Astrocyte (in vitro differentiated cells and primary cell): Measurements from ENCODE around the gene BAHCC1. TPM values are rescaled to one million over a fixed set of nuclear protein-coding genes. Genes with fewer than 3 reads are reported as not detected.

Experiments used
- DNase-seq: peaks from one replicate; pipeline ENCODE4 v3.0.0-alpha.2; 2010; ENCODE audit warnings: low read depth
- FAIRE-seq: peaks from 2 replicates; lab custom pipeline; 2011; peaks lifted over from hg19 to GRCh38; lab: Jason Lieb, UNC
- H2AFZ ChIP-seq: 2 replicates; pipeline ENCODE4 v1.6.0; 2012; ENCODE audit warnings: low read depth, low read length, inconsistent platforms
- H3K27ac ChIP-seq: 2 replicates; pipeline ENCODE4 v1.5.1; 2011; ENCODE audit warnings: low read depth, low read length, inconsistent platforms
- H3K27me3 ChIP-seq: 2 replicates; pipeline ENCODE4 v1.6.0; 2011; ENCODE audit warnings: low read length, inconsistent platforms; ENCODE audit not compliant: insufficient read depth
- H3K36me3 ChIP-seq: 2 replicates; pipeline ENCODE4 v1.5.1; 2011; ENCODE audit warnings: low read length, inconsistent platforms; ENCODE audit not compliant: insufficient read depth
- H3K4me1 ChIP-seq: 2 replicates; pipeline ENCODE4 v1.5.1; 2011; ENCODE audit warnings: low read length, inconsistent platforms; ENCODE audit not compliant: insufficient read depth
- H3K4me2 ChIP-seq: 2 replicates; pipeline ENCODE4 v1.6.0; 2012; ENCODE audit warnings: low read length, inconsistent platforms
- H3K4me3 ChIP-seq: 2 replicates; pipeline ENCODE4 v1.5.1; 2011; ENCODE audit warnings: low read depth, mild to moderate bottlenecking, low read length, inconsistent platforms; ENCODE audit not compliant: insufficient read depth
- H3K79me2 ChIP-seq: 2 replicates; pipeline ENCODE4 v1.6.0; 2012; ENCODE audit warnings: mild to moderate bottlenecking, low read length, inconsistent platforms; ENCODE audit not compliant: insufficient read depth
- H3K9ac ChIP-seq: 2 replicates; pipeline ENCODE4 v1.6.0; 2012; ENCODE audit warnings: mild to moderate bottlenecking, low read length, inconsistent platforms
- H3K9me3 ChIP-seq: 2 replicates; pipeline ENCODE4 v1.5.1; 2012; ENCODE audit warnings: low read depth, mild to moderate bottlenecking, low read length, inconsistent platforms; ENCODE audit not compliant: insufficient read depth
- H4K20me1 ChIP-seq: 2 replicates; pipeline ENCODE4 v1.6.0; 2012; ENCODE audit warnings: low read length, inconsistent platforms; ENCODE audit not compliant: insufficient read depth
- H3K27ac Mint-ChIP-seq: one replicate; pipeline ENCODE4 v1.8.0; 2021; ENCODE audit warnings: mild to moderate bottlenecking, mixed read lengths; ENCODE audit not compliant: unreplicated experiment
- H3K27me3 Mint-ChIP-seq: one replicate; pipeline ENCODE4 v1.8.0; 2021; ENCODE audit warnings: low read depth, mixed read lengths; ENCODE audit not compliant: unreplicated experiment
- H3K36me3 Mint-ChIP-seq: one replicate; pipeline ENCODE4 v1.8.0; 2021; ENCODE audit warnings: low read depth, mixed read lengths; ENCODE audit not compliant: unreplicated experiment
- H3K4me1 Mint-ChIP-seq: one replicate; pipeline ENCODE4 v1.8.0; 2021; ENCODE audit warnings: low read depth, mixed read lengths; ENCODE audit not compliant: unreplicated experiment
- H3K4me3 Mint-ChIP-seq: one replicate; pipeline ENCODE4 v1.8.0; 2021; ENCODE audit warnings: mild to moderate bottlenecking, moderate library complexity, mixed read lengths; ENCODE audit not compliant: unreplicated experiment
- H3K9me3 Mint-ChIP-seq: one replicate; pipeline ENCODE4 v1.8.0; 2021; ENCODE audit warnings: mild to moderate bottlenecking, mixed read lengths; ENCODE audit not compliant: unreplicated experiment
- EZH2 ChIP-seq: IDR thresholded peaks from 2 replicates; pipeline ENCODE4 v1.6.1; 2012; ENCODE audit warnings: mild to moderate bottlenecking, low read length, inconsistent platforms; ENCODE audit not compliant: insufficient read depth
- total RNA-seq: library from RNA; stranded (reverse); gene quantifications from 2 replicates; pipeline ENCODE4 v1.2.1, GENCODE V29; 2021
- TF ChIP-seq, protein P1 (sequence below): IDR thresholded peaks from 2 replicates; pipeline ENCODE4 v1.5.1; 2011; ENCODE audit warnings: low read depth, mild to moderate bottlenecking, inconsistent platforms, low read length, moderate library complexity; ENCODE audit not compliant: insufficient read depth

BAHCC1 gene
- total RNA-seq, 1 donor from 2014 or later: 18.5 TPM

DNA sequence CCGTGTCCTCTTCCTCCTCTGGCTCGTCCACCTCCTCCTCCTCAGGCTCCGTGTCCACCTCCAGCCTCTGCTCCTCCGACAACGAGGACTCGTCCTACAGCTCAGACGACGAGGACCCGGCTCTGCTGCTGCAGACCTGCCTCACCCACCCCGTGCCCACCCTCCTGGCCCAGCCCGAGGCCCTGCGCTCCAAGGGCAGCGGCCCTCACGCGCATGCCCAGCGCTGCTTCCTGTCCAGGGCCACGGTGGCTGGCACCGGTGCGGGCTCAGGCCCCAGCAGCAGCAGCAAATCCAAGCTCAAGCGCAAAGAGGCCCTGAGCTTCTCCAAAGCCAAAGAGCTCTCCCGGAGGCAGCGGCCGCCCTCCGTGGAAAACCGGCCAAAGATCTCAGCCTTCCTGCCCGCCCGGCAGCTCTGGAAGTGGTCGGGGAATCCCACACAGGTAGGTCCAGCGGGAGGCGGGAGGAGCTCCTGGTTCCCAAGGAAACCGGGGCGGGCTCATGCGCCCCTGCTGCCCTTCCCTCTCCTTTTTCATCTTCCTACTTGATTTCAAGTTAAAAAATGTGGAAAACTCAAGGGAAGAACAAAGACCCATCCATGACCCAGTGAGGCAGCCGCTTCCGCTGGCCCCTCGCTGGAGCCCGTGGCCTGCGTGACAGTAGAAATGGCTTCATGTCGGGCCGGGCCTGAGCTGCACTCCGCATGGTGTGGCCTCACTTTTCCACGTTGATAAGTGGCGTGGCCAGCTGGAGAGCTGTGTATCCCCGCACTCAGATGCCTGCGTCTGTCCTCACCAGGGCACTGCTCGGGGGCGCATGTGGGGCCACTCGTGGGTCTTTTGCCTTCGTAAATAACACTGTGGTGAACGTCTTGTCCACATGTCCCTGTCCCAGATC is 66.6 kb downstream of the BAHCC1 start:
- Histone ChIP-seq H3K79me2 (no peaks in the 10 kb centered on the region), H2AFZ (no peak overlapping the region), H3K27me3 (no peaks in the 10 kb centered on the region), H3K4me2 (no peak overlapping the region), H3K36me3 (no peaks in the 10 kb centered on the region), H3K9me3 (no peaks in the 10 kb centered on the region), H4K20me1 (no peaks in the 10 kb centered on the region), H3K9ac (no peak overlapping the region), H3K4me1 (peaks cover 4% of the 10 kb centered on the region), H3K27ac (no peak overlapping the region), H3K4me3 (no peak overlapping the region)
- no peaks in the 10 kb centered on the region for H3K9me3 Mint-ChIP-seq
- no peaks in the 10 kb centered on the region for H3K4me1 Mint-ChIP-seq
- H3K27ac Mint-ChIP-seq: no peak overlapping the region
- DNase-seq (no peak), FAIRE-seq (no peak)
- H3K36me3 Mint-ChIP-seq: peaks cover 3% of the 10 kb centered on the region
- H3K4me3 Mint-ChIP-seq: no peak overlapping the region
- TF ChIP-seq, protein P1, sequence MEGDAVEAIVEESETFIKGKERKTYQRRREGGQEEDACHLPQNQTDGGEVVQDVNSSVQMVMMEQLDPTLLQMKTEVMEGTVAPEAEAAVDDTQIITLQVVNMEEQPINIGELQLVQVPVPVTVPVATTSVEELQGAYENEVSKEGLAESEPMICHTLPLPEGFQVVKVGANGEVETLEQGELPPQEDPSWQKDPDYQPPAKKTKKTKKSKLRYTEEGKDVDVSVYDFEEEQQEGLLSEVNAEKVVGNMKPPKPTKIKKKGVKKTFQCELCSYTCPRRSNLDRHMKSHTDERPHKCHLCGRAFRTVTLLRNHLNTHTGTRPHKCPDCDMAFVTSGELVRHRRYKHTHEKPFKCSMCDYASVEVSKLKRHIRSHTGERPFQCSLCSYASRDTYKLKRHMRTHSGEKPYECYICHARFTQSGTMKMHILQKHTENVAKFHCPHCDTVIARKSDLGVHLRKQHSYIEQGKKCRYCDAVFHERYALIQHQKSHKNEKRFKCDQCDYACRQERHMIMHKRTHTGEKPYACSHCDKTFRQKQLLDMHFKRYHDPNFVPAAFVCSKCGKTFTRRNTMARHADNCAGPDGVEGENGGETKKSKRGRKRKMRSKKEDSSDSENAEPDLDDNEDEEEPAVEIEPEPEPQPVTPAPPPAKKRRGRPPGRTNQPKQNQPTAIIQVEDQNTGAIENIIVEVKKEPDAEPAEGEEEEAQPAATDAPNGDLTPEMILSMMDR: no peak
- no peak for TF ChIP-seq EZH2
- H3K27me3 Mint-ChIP-seq: no peaks in the 10 kb centered on the region

DNA sequence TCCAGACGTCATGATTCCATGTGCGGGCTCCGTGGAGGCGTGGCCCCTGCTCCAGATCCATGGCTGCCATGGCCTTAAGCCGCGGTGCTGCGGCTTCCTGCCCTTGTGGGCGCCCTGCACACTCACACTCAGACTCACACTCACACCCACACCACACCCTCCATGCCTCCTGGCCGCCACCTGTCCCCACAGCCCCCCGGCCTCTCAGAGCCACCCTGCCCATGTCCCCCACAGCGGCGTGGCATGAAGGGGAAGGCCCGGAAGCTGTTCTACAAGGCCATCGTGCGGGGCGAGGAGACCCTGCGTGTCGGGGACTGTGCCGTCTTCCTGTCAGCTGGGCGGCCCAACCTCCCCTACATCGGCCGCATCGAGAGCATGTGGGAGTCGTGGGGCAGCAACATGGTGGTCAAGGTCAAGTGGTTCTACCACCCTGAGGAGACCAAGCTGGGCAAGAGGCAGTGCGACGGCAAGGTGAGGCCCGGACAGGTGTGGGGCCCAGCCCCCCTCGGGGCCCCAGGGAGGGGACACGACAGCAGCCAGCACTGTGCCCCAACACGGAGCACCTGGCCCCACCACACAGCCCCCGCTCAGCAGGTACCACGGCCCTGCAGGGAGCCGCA is 67.4 kb downstream of the BAHCC1 start:
- TF ChIP-seq, protein P1: no peak
- TF ChIP-seq EZH2: no peak
- H3K4me2 ChIP-seq: no peak overlapping the region
- FAIRE-seq (no peak), DNase-seq (no peak)
- no peak overlapping the region for H3K27ac ChIP-seq
- no peaks in the 10 kb centered on the region for H3K9me3 ChIP-seq
- H3K4me3 ChIP-seq: no peak overlapping the region
- Mint-ChIP-seq H3K27ac (no peak overlapping the region), H3K4me1 (no peaks in the 10 kb centered on the region), H3K27me3 (no peaks in the 10 kb centered on the region), H3K4me3 (no peak overlapping the region), H3K36me3 (peaks cover 3% of the 10 kb centered on the region), H3K9me3 (no peaks in the 10 kb centered on the region)
- no peaks in the 10 kb centered on the region for H3K4me1 ChIP-seq
- H4K20me1 ChIP-seq: no peaks in the 10 kb centered on the region
- no peaks in the 10 kb centered on the region for H3K79me2 ChIP-seq
- no peaks in the 10 kb centered on the region for H3K27me3 ChIP-seq
- H3K36me3 ChIP-seq: no peaks in the 10 kb centered on the region
- H3K9ac ChIP-seq: no peak overlapping the region
- H2AFZ ChIP-seq: no peak overlapping the region
